Measurements from ENCODE around the gene SLC16A5.

DNA sequence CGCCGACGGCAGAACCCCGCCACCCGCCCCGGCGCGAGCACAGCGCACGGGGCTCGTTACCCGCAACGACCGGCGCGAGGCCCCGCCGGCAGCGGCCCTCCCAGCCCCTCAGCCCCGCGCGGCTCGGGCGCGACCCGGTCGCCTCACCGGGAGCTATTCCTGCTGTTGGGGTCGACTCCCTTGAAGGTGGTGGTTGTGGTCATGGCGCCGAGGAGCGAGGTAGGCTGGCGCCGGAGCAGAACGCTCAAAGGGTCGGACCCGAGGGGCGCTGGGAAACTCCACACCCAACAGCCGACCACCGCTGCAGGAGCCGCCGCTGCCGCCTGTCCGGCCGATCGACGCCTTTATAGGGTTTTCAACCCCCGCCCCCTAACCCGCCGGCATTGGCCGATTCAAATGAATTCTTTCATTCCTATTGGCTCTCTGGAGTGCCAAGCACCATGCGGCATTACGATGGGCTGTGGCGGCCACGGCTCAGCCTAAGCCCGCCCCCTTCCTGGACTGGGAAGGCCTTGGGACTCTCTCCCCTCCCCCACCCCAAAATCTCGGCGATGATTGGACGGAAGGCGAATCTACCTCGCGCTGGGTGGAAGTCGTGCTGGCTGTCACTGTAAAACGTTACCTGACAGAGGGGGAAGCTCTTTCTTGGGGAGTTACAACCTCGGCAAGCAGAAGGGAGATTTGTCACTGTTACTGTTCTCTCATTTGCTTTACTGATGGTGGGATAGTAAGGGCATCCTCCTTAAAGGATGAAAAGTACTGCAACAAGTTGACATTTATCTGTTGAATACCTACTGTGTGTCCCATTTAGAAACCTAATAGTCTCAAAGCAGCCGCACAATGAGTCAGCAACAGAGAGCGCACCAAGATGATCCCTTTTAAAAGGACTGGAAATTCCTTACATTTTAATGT, 66.7 kb downstream of the SLC16A5 start, which contains the start of gene JPT1:
- TF ChIP-seq CTCF (IDR thresholded peaks at IDR 0.05; ENCODE audit: insufficient read depth, low read depth, low read length): no peak
- no peak for TF ChIP-seq EZH2 (IDR thresholded peaks at IDR 0.05; ENCODE audit: insufficient read depth, low read length)

Measured in astrocyte (in vitro differentiated cells and primary cell).